HepG2 (cell line): ENCODE measurements around the gene ARVCF. TPM values are rescaled to one million over a fixed set of nuclear protein-coding genes. Genes with fewer than 3 reads are reported as not detected.

ENCODE experiments used
- BHLHE40 ChIP-seq: IDR thresholded peaks from 2 replicates; pipeline ENCODE4 v1.6.1; 2011; ENCODE audit warnings: low read length, improper control_type of control experiment
- ELF1 ChIP-seq: sonication (generic); formaldehyde crosslinking; IDR thresholded peaks from 2 replicates; pipeline ENCODE4 v1.4.0; 2020; ENCODE audit warnings: missing genetic modification reagents
- HES4 ChIP-seq: sonication (generic); formaldehyde crosslinking; IDR thresholded peaks from 2 replicates; pipeline ENCODE4 v1.9.0; 2021; ENCODE audit warnings: mild to moderate bottlenecking, missing genetic modification reagents, borderline replicate concordance
- HOXD1 ChIP-seq: sonication (generic); formaldehyde crosslinking; IDR thresholded peaks from 2 replicates; pipeline ENCODE4 v1.5.0; 2020; ENCODE audit warnings: missing genetic modification reagents
- NCOA1 ChIP-seq: sonication (generic); formaldehyde crosslinking; IDR thresholded peaks from 2 replicates; pipeline ENCODE4 v1.9.0; 2021; ENCODE audit warnings: missing genetic modification reagents
- NR2F2 ChIP-seq: IDR thresholded peaks from 2 replicates; pipeline ENCODE4 v1.6.1; 2012; ENCODE audit warnings: low read depth, inconsistent platforms, borderline replicate concordance
- NR3C1 ChIP-seq: sonication (generic); formaldehyde crosslinking; IDR thresholded peaks from 2 replicates; pipeline ENCODE4 v1.4.0; 2020; ENCODE audit warnings: missing genetic modification reagents
- RARG ChIP-seq: sonication (generic); formaldehyde crosslinking; IDR thresholded peaks from 2 replicates; pipeline ENCODE4 v1.4.0; 2020; ENCODE audit warnings: low read depth, mild to moderate bottlenecking, missing genetic modification reagents
- RXRA ChIP-seq: sonication (generic); formaldehyde crosslinking; IDR thresholded peaks from 2 replicates; pipeline ENCODE4 v1.5.1; 2020; ENCODE audit warnings: missing genetic modification reagents
- SALL2 ChIP-seq: sonication (generic); formaldehyde crosslinking; IDR thresholded peaks from 2 replicates; pipeline ENCODE4 v1.8.1; 2023; ENCODE audit warnings: mild to moderate bottlenecking, missing genetic modification reagents, inconsistent platforms
- STAT5B ChIP-seq: sonication (generic); formaldehyde crosslinking; IDR thresholded peaks from 2 replicates; pipeline ENCODE4 v1.4.0; 2020; ENCODE audit warnings: missing genetic modification reagents
- UBTF ChIP-seq: sonication (generic); formaldehyde crosslinking; IDR thresholded peaks from 2 replicates; pipeline ENCODE4 v1.4.0; 2020; ENCODE audit warnings: mild to moderate bottlenecking, missing genetic modification reagents
- WIZ ChIP-seq: sonication (generic); formaldehyde crosslinking; IDR thresholded peaks from 2 replicates; pipeline ENCODE4 v1.5.1; 2020; ENCODE audit warnings: mild to moderate bottlenecking, missing genetic modification reagents
- ZBTB7A ChIP-seq: sonication (generic); formaldehyde crosslinking; IDR thresholded peaks from 2 replicates; pipeline ENCODE4 v1.8.0; 2022; ENCODE audit warnings: mild to moderate bottlenecking, missing genetic modification reagents
- ZFP37 ChIP-seq: sonication (generic); formaldehyde crosslinking; IDR thresholded peaks from 2 replicates; pipeline ENCODE4 v1.4.0; 2020; ENCODE audit warnings: missing genetic modification reagents, borderline replicate concordance
- ZNF235 ChIP-seq: sonication (generic); formaldehyde crosslinking; IDR thresholded peaks from 2 replicates; pipeline ENCODE4 v1.8.1; 2023; ENCODE audit warnings: mild to moderate bottlenecking, missing genetic modification reagents, borderline replicate concordance
- ZNF468 ChIP-seq: sonication (generic); formaldehyde crosslinking; IDR thresholded peaks from 2 replicates; pipeline ENCODE4 v1.8.0; 2022; ENCODE audit warnings: mild to moderate bottlenecking, moderate library complexity, missing genetic modification reagents
- ZNF547 ChIP-seq: sonication (generic); formaldehyde crosslinking; IDR thresholded peaks from 2 replicates; pipeline ENCODE4 v1.5.1; 2020; ENCODE audit warnings: mild to moderate bottlenecking, missing genetic modification reagents
- polyA plus RNA-seq, 8 experiments: library from polyadenylated mRNA; depleted of rRNA in 3 of 8; stranded (reverse) in 7 of 8; unstranded in 1 of 8; fragments of >200 nt; fragmentation: Illumina TruSeq in 4 of 8; extraction: Trizol in 4 of 8; gene quantifications; 2 replicates each; pipeline versions ENCODE4 v1.2.1 to v1.2.3, GENCODE V29; 2011 to 2016; ENCODE audit warnings: low read depth in 4 of 8, missing spikeins in 1 of 8, mixed read lengths in 1 of 8; ENCODE audit not compliant: insufficient read depth in 1 of 8
- total RNA-seq, 5 experiments: library from RNA; depleted of rRNA; stranded (reverse); fragments of >200 nt; fragmentation: Illumina TruSeq; extraction: Trizol; gene quantifications; 2 replicates each; pipeline ENCODE4 v1.2.3, GENCODE V29; 2016; ENCODE audit warnings: low read depth in 1 of 5
- TF ChIP-seq, protein P1 (sequence below): sonication (generic); formaldehyde crosslinking; IDR thresholded peaks from 2 replicates; pipeline ENCODE4 v1.8.0; 2022; ENCODE audit warnings: mild to moderate bottlenecking, missing genetic modification reagents, moderate library complexity
- TF ChIP-seq, protein P2 (sequence below): sonication (generic); formaldehyde crosslinking; IDR thresholded peaks from 2 replicates; pipeline ENCODE4 v1.5.0; 2020; ENCODE audit warnings: mild to moderate bottlenecking, low read depth, missing genetic modification reagents, borderline replicate concordance

Gene ARVCF
- total and polyA plus RNA-seq, 2 of the 13 experiments (the other 11 are each of a cell fraction or from before 2014, with no cell fraction given), result 16.4 to 17.7 TPM

DNA sequence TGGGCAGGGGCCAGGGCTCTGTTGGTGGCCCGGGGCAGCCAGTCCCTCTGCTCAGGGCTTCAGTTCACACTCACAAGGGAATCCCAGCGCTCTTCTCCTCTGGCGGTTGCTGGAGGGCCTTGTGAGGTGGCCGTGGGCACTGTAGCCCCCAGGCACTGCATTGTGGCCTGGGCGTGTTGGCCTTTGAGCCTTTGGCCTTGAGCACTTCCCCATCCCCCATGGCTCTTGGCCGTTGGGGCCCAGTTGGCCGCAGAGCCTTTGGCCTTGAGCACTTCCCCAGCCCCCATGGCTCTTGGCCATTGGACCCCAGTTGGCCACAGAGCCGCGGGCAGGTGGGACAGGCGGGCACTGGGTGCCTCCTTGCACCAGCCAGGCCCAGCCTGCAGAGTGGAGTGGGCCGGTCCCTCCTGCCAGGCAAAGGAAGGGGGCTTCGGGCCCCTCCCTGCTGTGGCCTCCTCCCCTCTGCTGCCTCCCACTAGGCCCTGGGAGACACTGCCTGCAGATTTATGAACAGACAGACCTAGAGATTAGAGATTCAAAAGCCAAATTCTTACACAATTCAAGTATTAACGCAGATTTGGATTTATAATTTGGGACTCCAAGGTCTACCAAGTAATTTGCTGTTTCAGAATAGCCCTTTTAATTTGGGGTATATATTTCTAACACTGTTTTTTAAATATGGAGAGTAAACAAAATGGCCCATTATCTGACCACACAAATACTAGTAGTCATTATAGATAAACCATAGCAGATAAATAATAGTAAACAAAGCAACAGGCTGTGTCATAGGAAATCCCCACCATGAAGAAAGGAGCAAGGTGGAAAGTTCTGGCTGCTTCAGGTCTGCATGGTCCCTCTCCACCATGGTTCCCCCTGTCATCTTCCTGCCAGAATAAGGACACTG lies 56.8 kb downstream of the ARVCF start (continued):
- peak; percentile 66; the same call in 1 of the 2 replicates for TF ChIP-seq ZNF235 (CRISPR knock-in tag)
- TF ChIP-seq SALL2, result no peak
- peak; percentile 82 for TF ChIP-seq RXRA (CRISPR knock-in tag)
- no peak for TF ChIP-seq BHLHE40
- TF ChIP-seq, protein P1, sequence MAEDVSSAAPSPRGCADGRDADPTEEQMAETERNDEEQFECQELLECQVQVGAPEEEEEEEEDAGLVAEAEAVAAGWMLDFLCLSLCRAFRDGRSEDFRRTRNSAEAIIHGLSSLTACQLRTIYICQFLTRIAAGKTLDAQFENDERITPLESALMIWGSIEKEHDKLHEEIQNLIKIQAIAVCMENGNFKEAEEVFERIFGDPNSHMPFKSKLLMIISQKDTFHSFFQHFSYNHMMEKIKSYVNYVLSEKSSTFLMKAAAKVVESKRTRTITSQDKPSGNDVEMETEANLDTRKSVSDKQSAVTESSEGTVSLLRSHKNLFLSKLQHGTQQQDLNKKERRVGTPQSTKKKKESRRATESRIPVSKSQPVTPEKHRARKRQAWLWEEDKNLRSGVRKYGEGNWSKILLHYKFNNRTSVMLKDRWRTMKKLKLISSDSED, result no peak
- TF ChIP-seq HES4 (CRISPR knock-in tag), result no peak
- no peak for TF ChIP-seq WIZ (CRISPR knock-in tag)
- TF ChIP-seq NR3C1 (CRISPR knock-in tag), result no peak
- TF ChIP-seq UBTF (CRISPR knock-in tag), result peak; percentile 80
- TF ChIP-seq ZNF547, result no peak; the same call in 1 of the 2 replicates
- TF ChIP-seq STAT5B (CRISPR knock-in tag), result no peak
- peak; percentile 75; the same call in 1 of the 2 replicates for TF ChIP-seq ZBTB7A (CRISPR knock-in tag)
- TF ChIP-seq, protein P2, sequence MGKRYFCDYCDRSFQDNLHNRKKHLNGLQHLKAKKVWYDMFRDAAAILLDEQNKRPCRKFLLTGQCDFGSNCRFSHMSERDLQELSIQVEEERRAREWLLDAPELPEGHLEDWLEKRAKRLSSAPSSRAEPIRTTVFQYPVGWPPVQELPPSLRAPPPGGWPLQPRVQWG, result no peak
- TF ChIP-seq ELF1 (CRISPR knock-in tag), result peak; percentile 44
- no peak for TF ChIP-seq ZFP37 (CRISPR knock-in tag)
- peak; percentile 68; the same call in 1 of the 2 replicates for TF ChIP-seq NR2F2
- no peak for TF ChIP-seq RARG (CRISPR knock-in tag)
- no peak for TF ChIP-seq ZNF468
- no peak for TF ChIP-seq HOXD1 (CRISPR knock-in tag)
- no peak for TF ChIP-seq NCOA1 (CRISPR knock-in tag)
